Keratinocyte (primary cell): ENCODE measurements around the gene PCSK6. TPM values are rescaled to one million over a fixed set of nuclear protein-coding genes. Genes with fewer than 3 reads are reported as not detected.
A peak's percentile ranks its signal among the peaks of the same experiment; 100 is the strongest.

Source experiments
- DNase-seq: peaks from one replicate; pipeline ENCODE4 v3.0.0-alpha.2; 2011; ENCODE audit warnings: low read depth, missing footprints, low spot score
- FAIRE-seq: peaks from 2 replicates; lab custom pipeline; 2011; peaks lifted over from hg19 to GRCh38; lab: Jason Lieb, UNC
- H2AFZ ChIP-seq: 2 replicates; pipeline ENCODE4 v1.6.0; 2012; ENCODE audit warnings: low read length, control low read depth, inconsistent platforms; ENCODE audit not compliant: control insufficient read depth
- H3K27ac ChIP-seq: 2 replicates; pipeline ENCODE4 v1.5.1; 2011; ENCODE audit warnings: low read length; ENCODE audit not compliant: control insufficient read depth, insufficient read depth
- H3K27me3 ChIP-seq: 3 replicates; pipeline ENCODE4 v1.6.0; 2011; ENCODE audit warnings: low read length; ENCODE audit not compliant: control insufficient read depth, insufficient read depth; ENCODE audit errors: extremely low read depth
- H3K36me3 ChIP-seq, 2 experiments: 2 replicates in 1 of 2; 3 replicates in 1 of 2; pipeline ENCODE4 v1.5.1; 2011; ENCODE audit warnings: low read length in 2 of 2, mild to moderate bottlenecking in 1 of 2; ENCODE audit not compliant: control insufficient read depth in 2 of 2, insufficient read depth in 2 of 2; ENCODE audit errors: extremely low read depth in 1 of 2
- H3K4me1 ChIP-seq: 3 replicates; pipeline ENCODE4 v1.5.1; 2011; ENCODE audit warnings: low read length; ENCODE audit not compliant: control insufficient read depth, insufficient read depth; ENCODE audit errors: extremely low read depth
- H3K4me2 ChIP-seq: 3 replicates; pipeline ENCODE4 v1.6.0; 2011; ENCODE audit warnings: low read depth, low read length; ENCODE audit not compliant: control insufficient read depth, insufficient read depth; ENCODE audit errors: extremely low read depth
- H3K4me3 ChIP-seq, 3 experiments: fragments of 200-600 bp in 1 of 3; sonication (generic) in 1 of 3; 2 replicates in 2 of 3; 3 replicates in 1 of 3; pipeline ENCODE4 v1.5.1; 2011 to 2016; ENCODE audit warnings: low read length in 3 of 3, mild to moderate bottlenecking in 3 of 3, control low read depth in 2 of 3, inconsistent platforms in 1 of 3, low read depth in 1 of 3, mixed read lengths in 1 of 3, mixed run types in 1 of 3, moderate library complexity in 1 of 3; ENCODE audit not compliant: control insufficient read depth in 2 of 3, insufficient read depth in 2 of 3; ENCODE audit errors: extremely low read depth in 1 of 3
- H3K79me2 ChIP-seq: 2 replicates; pipeline ENCODE4 v1.6.0; 2012; ENCODE audit warnings: low read length; ENCODE audit not compliant: control insufficient read depth, insufficient read depth
- H3K9ac ChIP-seq: 3 replicates; pipeline ENCODE4 v1.6.0; 2011; ENCODE audit warnings: low read length; ENCODE audit not compliant: control insufficient read depth, insufficient read depth; ENCODE audit errors: extremely low read depth
- H3K9me1 ChIP-seq: 3 replicates; pipeline ENCODE4 v1.6.0; 2011; ENCODE audit warnings: low read length; ENCODE audit not compliant: control insufficient read depth, insufficient read depth; ENCODE audit errors: extremely low read depth
- H3K9me3 ChIP-seq: 2 replicates; pipeline ENCODE4 v1.5.1; 2012; ENCODE audit warnings: low read depth, low read length; ENCODE audit not compliant: control insufficient read depth
- H4K20me1 ChIP-seq: 3 replicates; pipeline ENCODE4 v1.6.0; 2011; ENCODE audit warnings: low read length; ENCODE audit not compliant: control insufficient read depth, insufficient read depth; ENCODE audit errors: extremely low read depth
- EZH2 ChIP-seq: IDR thresholded peaks from one replicate; pipeline ENCODE4 v1.6.1; 2012; ENCODE audit warnings: inconsistent platforms, mild to moderate bottlenecking, low read length, moderate library complexity
- dilution Hi-C: fragments of 300-500 bp; cut with MboI; formaldehyde crosslinking; loops from one replicate; pipeline ENCODE4 v1.7.0; 2020; ENCODE audit warnings: low sequenced_read_pairs; ENCODE audit not compliant: extremely low pct_ligation_motif_present
- polyA minus RNA-seq, 3 experiments: library from RNA; depleted of rRNA, polyadenylated mRNA; stranded (reverse); fragments of >200 nt; gene quantifications; 1 replicate in 1 of 3; 2 replicates in 1 of 3; 3 replicates in 1 of 3; pipeline ENCODE4 v1.2.3, GENCODE V29; 2011
- polyA plus RNA-seq, 5 experiments: library from polyadenylated mRNA; depleted of rRNA in 3 of 5; stranded (reverse) in 3 of 5; stranded (forward) in 1 of 5; unstranded in 1 of 5; fragments of >200 nt; gene quantifications; 1 replicate in 1 of 5; 2 replicates in 3 of 5; 3 replicates in 1 of 5; pipeline versions ENCODE4 v1.2.1 to v1.2.3, GENCODE V29; 2011 to 2012; ENCODE audit warnings: missing spikeins in 2 of 5, low read depth in 1 of 5, low replicate concordance in 1 of 5
- TF ChIP-seq, protein P1 (sequence below), 3 experiments: IDR thresholded peaks in 1 of 3; conservative IDR thresholded peaks in 1 of 3; optimal IDR thresholded peaks in 1 of 3; 2 replicates in 2 of 3; 3 replicates in 1 of 3; pipeline versions ENCODE3 to v1.5.1; 2011; ENCODE audit warnings: low read length in 3 of 3, mild to moderate bottlenecking in 3 of 3, moderate library complexity in 2 of 3, control low read depth in 1 of 3, inconsistent platforms in 1 of 3; ENCODE audit not compliant: insufficient read depth in 2 of 3; ENCODE audit errors: extremely low read depth in 1 of 3

The PCSK6 gene
- polyA plus RNA-seq, result 3.1 to 4.4 TPM (median 3.5 TPM) in 3 replicates
- 8.9 TPM for polyA plus RNA-seq (2011; ENCODE audit: low read depth)
- 3.7 and 3.8 TPM in 2 replicates for polyA plus RNA-seq (2011; cell fraction: cytosol; rRNA removed)
- 7.4 and 8.7 TPM in 2 replicates for polyA plus RNA-seq (2011; cell fraction: nucleus; rRNA removed)
- polyA plus RNA-seq (2012; ENCODE audit: low replicate concordance), result 2.6 and 16.5 TPM in 2 replicates
- 5.8 to 18.3 TPM (median 7.7 TPM) in 3 replicates for polyA minus RNA-seq
- 9.4 TPM for polyA minus RNA-seq (2011; cell fraction: cytosol; rRNA and poly(A)+ RNA removed)
- 15.8 and 19.9 TPM in 2 replicates for polyA minus RNA-seq (2011; cell fraction: nucleus; rRNA and poly(A)+ RNA removed)

DNA sequence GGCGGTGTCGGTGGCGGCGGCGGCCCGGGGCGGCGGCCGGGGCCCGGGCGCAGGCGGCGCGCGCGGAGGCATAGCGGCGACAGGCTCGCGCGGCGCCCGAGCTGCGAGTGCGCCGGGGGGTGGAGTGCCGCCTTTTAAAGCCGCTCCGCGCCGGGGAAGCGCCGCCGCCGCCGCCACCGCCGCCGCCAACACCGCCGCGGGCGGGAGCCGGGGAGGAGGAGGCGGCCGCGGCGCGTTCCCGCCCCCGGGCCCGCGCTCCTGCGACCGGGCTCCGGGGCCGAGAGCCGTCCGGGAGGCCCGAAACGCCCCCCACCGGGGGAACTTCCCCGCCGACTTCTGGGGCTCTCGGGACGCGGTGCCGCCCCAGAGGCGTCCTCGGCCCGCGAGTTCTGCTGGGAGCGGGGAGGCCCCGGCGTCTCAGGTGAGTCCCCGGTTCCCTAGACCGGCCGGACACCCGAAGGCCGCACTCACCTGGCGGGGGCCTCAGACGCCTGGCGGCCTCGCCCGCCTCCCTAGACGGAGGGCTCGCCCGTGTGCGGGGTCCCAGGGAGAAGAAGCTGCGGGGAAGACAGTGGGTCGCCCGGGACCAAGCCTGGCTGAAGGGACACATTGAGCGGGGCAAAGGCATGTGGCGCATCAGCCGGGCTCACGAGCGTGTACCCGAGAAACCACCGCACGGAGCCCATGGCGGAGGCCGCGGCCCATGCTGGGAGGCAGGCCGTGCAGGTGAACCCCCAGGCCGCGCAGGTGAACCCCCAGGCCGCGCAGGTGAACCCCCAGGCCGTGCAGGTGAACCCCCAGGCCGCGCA lies at the start of gene PCSK6:
TSS of gene PCSK6 (minus strand) at position 109 of the 809 bp plus-strand sequence. CDS start at position 72, 37 bp downstream.
- dilution Hi-C loops, result no loop called here
- H3K79me2 ChIP-seq, result no peaks in the 10 kb centered on the region
- H3K9me3 ChIP-seq, result no peaks in the 10 kb centered on the region
- H3K36me3 ChIP-seq, result no peaks in the 10 kb centered on the region
- H3K4me2 ChIP-seq, result peak within 1 kb of the TSS; percentile 41
- H3K4me3 ChIP-seq, result peak within 1 kb of the TSS in 2 of 3 experiments; percentile 23 to 43
- H4K20me1 ChIP-seq, result no peaks in the 10 kb centered on the region
- H3K27ac ChIP-seq, result no peak within 1 kb of the TSS
- TF ChIP-seq, protein P1, sequence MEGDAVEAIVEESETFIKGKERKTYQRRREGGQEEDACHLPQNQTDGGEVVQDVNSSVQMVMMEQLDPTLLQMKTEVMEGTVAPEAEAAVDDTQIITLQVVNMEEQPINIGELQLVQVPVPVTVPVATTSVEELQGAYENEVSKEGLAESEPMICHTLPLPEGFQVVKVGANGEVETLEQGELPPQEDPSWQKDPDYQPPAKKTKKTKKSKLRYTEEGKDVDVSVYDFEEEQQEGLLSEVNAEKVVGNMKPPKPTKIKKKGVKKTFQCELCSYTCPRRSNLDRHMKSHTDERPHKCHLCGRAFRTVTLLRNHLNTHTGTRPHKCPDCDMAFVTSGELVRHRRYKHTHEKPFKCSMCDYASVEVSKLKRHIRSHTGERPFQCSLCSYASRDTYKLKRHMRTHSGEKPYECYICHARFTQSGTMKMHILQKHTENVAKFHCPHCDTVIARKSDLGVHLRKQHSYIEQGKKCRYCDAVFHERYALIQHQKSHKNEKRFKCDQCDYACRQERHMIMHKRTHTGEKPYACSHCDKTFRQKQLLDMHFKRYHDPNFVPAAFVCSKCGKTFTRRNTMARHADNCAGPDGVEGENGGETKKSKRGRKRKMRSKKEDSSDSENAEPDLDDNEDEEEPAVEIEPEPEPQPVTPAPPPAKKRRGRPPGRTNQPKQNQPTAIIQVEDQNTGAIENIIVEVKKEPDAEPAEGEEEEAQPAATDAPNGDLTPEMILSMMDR (optimal IDR thresholded peaks at IDR 0.05 in 1 of 3, IDR thresholded peaks at IDR 0.05 in 1 of 3, conservative IDR thresholded peaks at IDR 0.05 in 1 of 3; ENCODE audit: extremely low read depth in 1 of 3, insufficient read depth in 2 of 3, low read length in 3 of 3), result no peak
- no peak for TF ChIP-seq EZH2
- no peaks in the 10 kb centered on the region for H3K27me3 ChIP-seq
- no peak for FAIRE-seq
- H3K9ac ChIP-seq, result no peak within 1 kb of the TSS
- no peak for DNase-seq
- H3K4me1 ChIP-seq, result no peaks in the 10 kb centered on the region
- H2AFZ ChIP-seq, result no peak within 1 kb of the TSS
- H3K9me1 ChIP-seq, result no peaks in the 10 kb centered on the region

DNA sequence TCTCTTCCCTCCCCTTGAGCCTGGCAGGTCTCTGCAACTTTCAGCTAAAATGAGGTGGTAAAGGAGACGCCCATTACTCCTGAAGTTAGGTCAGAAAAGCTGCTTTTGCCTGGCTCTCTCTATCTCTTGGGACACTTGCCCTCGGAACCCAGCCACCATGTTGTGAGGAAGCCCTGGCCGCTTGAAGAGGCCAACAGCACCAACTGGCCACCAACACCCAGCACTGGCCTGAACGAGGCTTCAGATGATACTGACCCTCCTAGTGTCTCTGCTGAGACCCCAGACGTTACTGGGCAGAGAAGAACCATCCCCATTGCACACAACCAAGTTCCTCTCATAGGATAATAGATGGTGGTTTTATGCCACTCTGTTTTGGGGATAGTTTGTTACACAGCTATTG lies 49.5 kb upstream of the PCSK6 start:
- DNase-seq (no peak), FAIRE-seq (no peak)
- no peak overlapping the region for H3K27ac ChIP-seq
- H2AFZ ChIP-seq, result no peak overlapping the region
- no peaks in the 10 kb centered on the region for H3K9me1 ChIP-seq
- dilution Hi-C loops, result no loop called here
- TF ChIP-seq, protein P1 (optimal IDR thresholded peaks at IDR 0.05 in 1 of 3, IDR thresholded peaks at IDR 0.05 in 1 of 3, conservative IDR thresholded peaks at IDR 0.05 in 1 of 3; ENCODE audit: extremely low read depth in 1 of 3, insufficient read depth in 2 of 3, low read length in 3 of 3), result no peak
- no peak for TF ChIP-seq EZH2
- H3K9ac ChIP-seq, result no peak overlapping the region
- H3K36me3 ChIP-seq, result no peaks in the 10 kb centered on the region
- H3K79me2 ChIP-seq, result no peaks in the 10 kb centered on the region
- no peak overlapping the region for H3K4me3 ChIP-seq
- H3K27me3 ChIP-seq, result peaks cover 14% of the 10 kb centered on the region
- no peak overlapping the region for H3K4me2 ChIP-seq
- no peaks in the 10 kb centered on the region for H3K4me1 ChIP-seq
- H3K9me3 ChIP-seq, result no peaks in the 10 kb centered on the region
- H4K20me1 ChIP-seq, result no peaks in the 10 kb centered on the region
